Neuronal stem cell (in vitro differentiated cells): ENCODE results near the gene ORM2.

Experiments
- DNase-seq: peaks from one replicate; pipeline ENCODE4 v3.0.0-alpha.2; 2013; ENCODE audit warnings: low spot score
- H2AFZ ChIP-seq: one replicate; pipeline ENCODE4 v1.6.1; 2013; ENCODE audit warnings: mild to moderate bottlenecking, low read length, inconsistent platforms
- H2AK5ac ChIP-seq: 2 replicates; pipeline ENCODE4 v1.6.1; 2013; ENCODE audit warnings: low read depth, mild to moderate bottlenecking, inconsistent platforms, low read length, moderate library complexity, mixed read lengths
- H2BK120ac ChIP-seq: 2 replicates; pipeline ENCODE4 v1.6.1; 2013; ENCODE audit warnings: low read depth, mild to moderate bottlenecking, inconsistent platforms, low read length, moderate library complexity, mixed read lengths
- H2BK12ac ChIP-seq: one replicate; pipeline ENCODE4 v1.6.1; 2013; ENCODE audit warnings: low read length, inconsistent platforms
- H2BK15ac ChIP-seq: 2 replicates; pipeline ENCODE4 v1.6.1; 2013; ENCODE audit warnings: mild to moderate bottlenecking, low read length, inconsistent platforms, mixed read lengths
- H2BK5ac ChIP-seq: one replicate; pipeline ENCODE4 v1.6.1; 2013; ENCODE audit warnings: inconsistent platforms, mild to moderate bottlenecking, low read length, moderate library complexity
- H3K14ac ChIP-seq: one replicate; pipeline ENCODE4 v1.6.1; 2013; ENCODE audit warnings: low read length, inconsistent platforms
- H3K18ac ChIP-seq: 2 replicates; pipeline ENCODE4 v1.6.1; 2013; ENCODE audit warnings: low read length, inconsistent platforms
- H3K23ac ChIP-seq: 2 replicates; pipeline ENCODE4 v1.6.1; 2013; ENCODE audit warnings: low read depth, mild to moderate bottlenecking, mixed read lengths, low read length, inconsistent platforms; ENCODE audit not compliant: poor library complexity
- H3K27ac ChIP-seq: replicated peaks from 3 replicates; pipeline ENCODE4 v1.5.1; 2013; ENCODE audit warnings: low read length, inconsistent platforms
- H3K27me3 ChIP-seq, 3 experiments: 2 replicates each; pipeline ENCODE4 v1.6.1; 2013; ENCODE audit warnings: low read length in 3 of 3, mild to moderate bottlenecking in 2 of 3, inconsistent platforms in 1 of 3, low read depth in 1 of 3, mixed read lengths in 1 of 3, moderate library complexity in 1 of 3; ENCODE audit not compliant: control insufficient read depth in 3 of 3, insufficient read depth in 3 of 3
- H3K36me3 ChIP-seq, 2 donors: replicated peaks in 1 of 2; 2 replicates each; pipeline ENCODE4 v1.6.1; 2013; ENCODE audit warnings: low read length in 2 of 2; ENCODE audit not compliant: control insufficient read depth in 2 of 2, insufficient read depth in 2 of 2
- H3K4ac ChIP-seq: 2 replicates; pipeline ENCODE4 v1.6.1; 2013; ENCODE audit warnings: inconsistent platforms, mild to moderate bottlenecking, low read length, moderate library complexity
- H3K4me1 ChIP-seq, 2 donors: 1 replicate in 1 of 2; 2 replicates in 1 of 2; pipeline ENCODE4 v1.6.1; 2013; ENCODE audit warnings: low read length in 2 of 2, low read depth in 1 of 2; ENCODE audit not compliant: control insufficient read depth in 2 of 2, insufficient read depth in 1 of 2
- H3K4me2 ChIP-seq: one replicate; pipeline ENCODE4 v1.6.1; 2013; ENCODE audit warnings: mild to moderate bottlenecking, low read length, inconsistent platforms; ENCODE audit not compliant: insufficient read depth, poor library complexity, severe bottlenecking
- H3K4me3 ChIP-seq, 2 donors: 2 replicates each; pipeline ENCODE4 v1.5.1; 2013; ENCODE audit warnings: low read length in 2 of 2, mild to moderate bottlenecking in 2 of 2, inconsistent platforms in 1 of 2, moderate library complexity in 1 of 2
- H3K79me1 ChIP-seq: one replicate; pipeline ENCODE4 v1.6.1; 2013; ENCODE audit warnings: low read depth, mild to moderate bottlenecking, inconsistent platforms, low read length, moderate library complexity
- H3K9ac ChIP-seq: one replicate; pipeline ENCODE4 v1.6.1; 2013; ENCODE audit warnings: mild to moderate bottlenecking, low read depth, low read length, inconsistent platforms; ENCODE audit not compliant: poor library complexity
- H3K9me3 ChIP-seq, 2 donors: replicated peaks in 1 of 2; 2 replicates each; pipeline versions ENCODE3 to v1.6.1; 2013; ENCODE audit warnings: low read length in 2 of 2, mild to moderate bottlenecking in 2 of 2, inconsistent platforms in 1 of 2, low read depth in 1 of 2, mixed read lengths in 1 of 2, moderate library complexity in 1 of 2; ENCODE audit not compliant: control insufficient read depth in 2 of 2, insufficient read depth in 1 of 2
- H4K8ac ChIP-seq: one replicate; pipeline ENCODE4 v1.6.1; 2013; ENCODE audit warnings: low read depth, mild to moderate bottlenecking, inconsistent platforms, low read length, moderate library complexity
- H4K91ac ChIP-seq: one replicate; pipeline ENCODE4 v1.6.1; 2013; ENCODE audit warnings: low read length, low read depth, mild to moderate bottlenecking, inconsistent platforms; ENCODE audit not compliant: poor library complexity
- WGBS, 2 donors: extraction: QIAGEN DNeasy Blood & Tissue Kit; methylation state at CpG; one replicate each; pipeline ENCODE4 v1.1.7; 2013; ENCODE audit warnings: missing lambda C conversion rate in 2 of 2, mixed read lengths in 1 of 2; ENCODE audit not compliant: insufficient read length in 2 of 2, insufficient replicate concordance in 1 of 2; ENCODE audit errors: extremely low coverage in 2 of 2; 5-methylcytosine and 5-hydroxymethylcytosine counted together

ORM2 gene

DNA sequence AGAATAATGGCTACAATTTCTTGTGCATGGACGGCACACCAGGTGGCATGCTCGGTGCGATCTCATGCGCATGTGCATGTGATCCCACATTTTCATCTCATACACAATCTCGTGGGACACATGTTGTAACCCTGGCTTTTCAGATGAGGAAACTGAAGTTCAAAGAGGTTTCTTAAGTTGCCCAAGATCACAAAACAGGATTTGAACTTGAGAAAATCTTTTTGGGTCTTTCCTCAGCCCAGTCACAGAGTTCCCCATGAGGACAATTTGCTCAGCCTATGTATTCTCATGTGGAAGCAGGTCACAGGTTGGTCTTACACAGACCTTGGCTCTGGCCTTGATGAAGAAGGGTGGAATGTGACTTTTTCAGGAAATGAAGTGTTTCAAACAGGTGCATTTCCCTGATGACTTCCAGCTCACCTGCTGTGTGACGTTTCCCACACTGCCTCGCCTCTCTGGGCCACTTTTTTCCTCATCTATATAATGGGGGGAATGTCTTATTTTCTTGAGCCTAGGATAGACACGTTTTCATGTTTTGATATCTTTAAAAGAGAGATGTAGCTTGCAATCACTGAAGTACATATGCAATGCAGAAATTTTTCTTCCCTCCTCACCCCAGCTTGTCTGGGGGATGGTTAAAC lies 13.8 kb upstream of the ORM2 start:
- Histone ChIP-seq H3K36me3 (no peaks in the 10 kb centered on the region), H4K8ac (no peak overlapping the region), H3K14ac (no peak overlapping the region), H3K18ac (no peak overlapping the region), H2AK5ac (no peak overlapping the region), H3K4ac (no peak overlapping the region), H3K23ac (no peak overlapping the region), H2BK12ac (no peak overlapping the region), H3K9ac (no peak overlapping the region), H2BK120ac (no peak overlapping the region), H3K4me3 (no peak overlapping the region), H3K4me2 (no peak overlapping the region), H2BK15ac (no peak overlapping the region), H3K9me3 (peaks cover 0 to 2% of the 10 kb centered on the region in 2 donors), H2AFZ (no peak overlapping the region), H3K27me3 (no peaks in the 10 kb centered on the region), H3K27ac (no peak overlapping the region), H2BK5ac (no peak overlapping the region), H3K79me1 (no peaks in the 10 kb centered on the region), H4K91ac (no peak overlapping the region), H3K4me1 (peaks cover 0 to 3% of the 10 kb centered on the region in 2 donors)
- DNase-seq: no peak
- no CpG with 5 or more reads among the region's 8 CpGs for WGBS, 2 donors

DNA sequence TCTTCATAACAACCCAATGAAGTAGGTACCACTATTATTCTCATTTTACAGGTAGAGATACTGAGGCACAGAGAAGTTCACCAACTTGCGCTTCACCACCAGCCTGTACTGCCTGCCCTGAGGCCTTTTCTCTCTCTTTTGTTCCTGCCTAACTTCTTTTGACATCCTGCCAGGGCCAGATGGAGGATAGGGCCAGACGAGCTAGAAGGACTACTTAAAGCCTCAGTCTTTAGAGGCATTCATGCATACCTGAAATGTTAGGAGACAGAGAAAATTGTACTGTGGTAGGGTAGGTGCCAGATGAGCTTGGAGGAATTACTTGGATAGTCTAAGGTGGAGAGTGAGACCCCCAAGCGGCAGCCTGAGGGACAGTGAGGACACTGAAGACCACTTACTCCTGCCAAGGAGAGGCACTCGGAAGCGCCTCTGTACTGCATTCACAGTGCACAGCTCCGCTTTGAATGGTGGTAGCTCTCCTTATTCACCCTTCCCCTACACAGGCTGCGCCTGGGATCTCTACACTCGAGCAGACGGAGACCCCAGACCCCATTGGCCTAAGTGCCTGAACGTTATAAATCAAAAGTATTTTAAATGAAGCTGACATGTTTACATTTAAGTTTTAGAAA lies 13.0 kb upstream of the ORM2 start:
- Histone ChIP-seq H2BK12ac (no peak overlapping the region), H3K9ac (no peak overlapping the region), H3K79me1 (no peaks in the 10 kb centered on the region), H3K9me3 (peaks cover 0 to 2% of the 10 kb centered on the region in 2 donors), H2BK15ac (no peak overlapping the region), H4K8ac (no peak overlapping the region), H3K14ac (no peak overlapping the region), H3K4me1 (peaks cover 0 to 3% of the 10 kb centered on the region in 2 donors), H3K18ac (peak overlapping the region; percentile 1), H3K23ac (no peak overlapping the region), H2AK5ac (no peak overlapping the region), H3K27ac (no peak overlapping the region), H3K4me2 (no peak overlapping the region), H3K4me3 (no peak overlapping the region), H3K4ac (no peak overlapping the region), H2BK120ac (no peak overlapping the region), H2BK5ac (no peak overlapping the region), H3K27me3 (no peaks in the 10 kb centered on the region), H4K91ac (no peak overlapping the region), H2AFZ (peak overlapping the region; percentile 27), H3K36me3 (no peaks in the 10 kb centered on the region)
- peak; percentile 18 for DNase-seq
- no CpG with 5 or more reads among the region's 10 CpGs for WGBS, 2 donors

DNA sequence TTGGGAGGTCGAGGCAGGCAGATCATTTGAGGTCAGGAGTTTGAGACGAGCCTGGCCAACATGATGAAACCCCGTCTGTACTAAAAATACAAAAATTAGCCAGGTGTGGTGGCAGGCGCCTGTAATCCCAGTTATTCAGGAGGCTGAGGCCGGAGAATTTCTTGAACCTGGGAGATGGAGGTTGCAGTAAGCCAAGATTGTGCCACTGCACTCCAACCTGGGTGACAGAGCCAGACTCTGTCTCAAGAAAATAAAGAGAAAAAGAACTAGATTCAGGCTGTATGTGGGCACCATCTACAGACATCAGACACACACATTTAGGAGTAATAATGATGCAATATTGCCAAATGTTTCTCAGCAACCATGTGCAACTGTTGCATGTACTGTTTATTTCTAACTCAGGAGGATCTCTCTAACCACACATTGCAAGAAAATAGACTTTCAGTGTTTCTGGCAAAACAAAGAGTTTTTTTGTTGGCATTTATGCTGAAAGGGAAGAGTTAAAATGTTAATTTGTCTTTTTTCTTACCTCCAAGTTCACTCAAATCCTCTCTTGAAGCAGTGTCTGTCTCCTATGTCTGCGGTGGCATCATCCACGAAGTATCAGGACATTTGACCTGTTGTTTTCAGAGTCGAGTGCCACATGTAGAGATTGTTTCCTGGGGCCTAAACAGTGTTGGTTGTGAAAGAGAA lies 11.9 kb upstream of the ORM2 start:
- no peak overlapping the region for H3K18ac ChIP-seq
- H3K4me3 ChIP-seq: no peak overlapping the region
- H3K79me1 ChIP-seq: no peaks in the 10 kb centered on the region
- no peak overlapping the region for H2AK5ac ChIP-seq
- H3K4me2 ChIP-seq: no peak overlapping the region
- peaks cover 0 to 2% of the 10 kb centered on the region in 2 donors for H3K9me3 ChIP-seq
- no peak overlapping the region for H4K91ac ChIP-seq
- WGBS, 2 donors: no CpG with 5 or more reads among the region's 8 CpGs
- H2AFZ ChIP-seq: no peak overlapping the region
- no peak overlapping the region for H3K27ac ChIP-seq
- no peak overlapping the region for H2BK5ac ChIP-seq
- H3K23ac ChIP-seq: no peak overlapping the region
- H3K27me3 ChIP-seq: no peaks in the 10 kb centered on the region
- H2BK120ac ChIP-seq: no peak overlapping the region
- no peak overlapping the region for H3K4ac ChIP-seq
- H4K8ac ChIP-seq: no peak overlapping the region
- no peak overlapping the region for H3K9ac ChIP-seq
- no peak overlapping the region for H2BK15ac ChIP-seq
- H2BK12ac ChIP-seq: no peak overlapping the region
- H3K4me1 ChIP-seq: peaks cover 0 to 3% of the 10 kb centered on the region in 2 donors
- no peak overlapping the region for H3K14ac ChIP-seq
- DNase-seq: no peak
- no peaks in the 10 kb centered on the region for H3K36me3 ChIP-seq

DNA sequence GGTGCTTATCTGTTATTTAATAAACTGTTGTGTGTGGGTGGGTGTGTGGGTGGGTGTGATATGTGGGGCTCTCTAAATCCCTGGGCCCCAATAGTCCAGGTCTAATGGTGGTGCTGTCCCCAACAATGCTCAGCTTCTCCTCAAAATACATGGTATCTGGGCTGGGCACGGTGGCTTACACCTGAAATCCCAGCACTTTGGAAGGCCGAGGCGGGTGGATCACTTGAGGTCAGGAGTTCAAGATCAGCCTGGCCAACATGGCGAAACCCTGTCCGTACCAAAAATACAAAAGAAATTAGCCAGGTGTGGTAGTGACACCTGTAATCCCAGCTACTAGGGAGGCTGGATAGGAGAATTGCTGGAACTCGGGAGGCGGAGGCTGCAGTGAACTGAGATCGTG lies 11.3 kb upstream of the ORM2 start:
- H3K9me3 ChIP-seq: peaks cover 0 to 2% of the 10 kb centered on the region in 2 donors
- no peak overlapping the region for H3K9ac ChIP-seq
- H2AFZ ChIP-seq: no peak overlapping the region
- no peak overlapping the region for H3K23ac ChIP-seq
- no peak overlapping the region for H3K18ac ChIP-seq
- WGBS, 2 donors: no CpG with 5 or more reads among the region's 8 CpGs
- H4K8ac ChIP-seq: no peak overlapping the region
- no peak overlapping the region for H3K4me2 ChIP-seq
- H3K27me3 ChIP-seq: no peaks in the 10 kb centered on the region
- H2BK12ac ChIP-seq: no peak overlapping the region
- H3K79me1 ChIP-seq: no peaks in the 10 kb centered on the region
- no peak overlapping the region for H3K4ac ChIP-seq
- no peak overlapping the region for H2BK15ac ChIP-seq
- no peak for DNase-seq
- H4K91ac ChIP-seq: no peak overlapping the region
- H2AK5ac ChIP-seq: no peak overlapping the region
- no peak overlapping the region for H3K4me3 ChIP-seq
- H2BK120ac ChIP-seq: no peak overlapping the region
- H3K4me1 ChIP-seq: peaks cover 0 to 3% of the 10 kb centered on the region in 2 donors
- H2BK5ac ChIP-seq: no peak overlapping the region
- H3K36me3 ChIP-seq: no peaks in the 10 kb centered on the region
- H3K14ac ChIP-seq: no peak overlapping the region
- H3K27ac ChIP-seq: no peak overlapping the region
